Fibroblast of gingiva (primary cell): ENCODE results near the gene RHOBTB3.
A peak's percentile ranks its signal among the peaks of the same experiment; 100 is the strongest.
"Not testable (repeated sequence)": the region's sequence is repeated elsewhere in the genome, so short reads cannot be mapped to it uniquely, and the experiment has no call there.

ENCODE experiments used
- DNase-seq: peaks from one replicate; pipeline ENCODE4 v3.0.0-alpha.2; 2011; ENCODE audit warnings: low read depth

Gene RHOBTB3

DNA sequence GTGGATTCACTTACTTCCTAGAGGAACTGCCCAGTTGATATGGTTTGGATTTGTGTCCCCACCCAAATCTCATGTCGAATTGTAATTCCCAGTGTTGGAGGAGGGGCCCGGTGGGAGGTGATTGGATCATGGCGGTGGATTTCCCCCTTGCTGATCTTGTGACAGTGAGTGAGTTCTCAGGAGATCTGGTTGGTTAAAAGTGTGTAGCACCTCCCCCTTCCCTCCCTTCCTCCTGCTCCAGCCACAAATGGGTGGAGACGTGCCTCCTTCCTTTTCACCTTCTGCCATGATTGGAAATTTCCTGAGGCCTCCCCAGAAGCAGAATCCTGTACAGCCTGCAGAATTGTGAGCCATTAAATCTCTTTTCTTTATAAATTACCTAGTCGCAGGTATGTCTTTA lies 17.9 kb upstream of the RHOBTB3 start:
- DNase-seq: not testable (repeated sequence)

DNA sequence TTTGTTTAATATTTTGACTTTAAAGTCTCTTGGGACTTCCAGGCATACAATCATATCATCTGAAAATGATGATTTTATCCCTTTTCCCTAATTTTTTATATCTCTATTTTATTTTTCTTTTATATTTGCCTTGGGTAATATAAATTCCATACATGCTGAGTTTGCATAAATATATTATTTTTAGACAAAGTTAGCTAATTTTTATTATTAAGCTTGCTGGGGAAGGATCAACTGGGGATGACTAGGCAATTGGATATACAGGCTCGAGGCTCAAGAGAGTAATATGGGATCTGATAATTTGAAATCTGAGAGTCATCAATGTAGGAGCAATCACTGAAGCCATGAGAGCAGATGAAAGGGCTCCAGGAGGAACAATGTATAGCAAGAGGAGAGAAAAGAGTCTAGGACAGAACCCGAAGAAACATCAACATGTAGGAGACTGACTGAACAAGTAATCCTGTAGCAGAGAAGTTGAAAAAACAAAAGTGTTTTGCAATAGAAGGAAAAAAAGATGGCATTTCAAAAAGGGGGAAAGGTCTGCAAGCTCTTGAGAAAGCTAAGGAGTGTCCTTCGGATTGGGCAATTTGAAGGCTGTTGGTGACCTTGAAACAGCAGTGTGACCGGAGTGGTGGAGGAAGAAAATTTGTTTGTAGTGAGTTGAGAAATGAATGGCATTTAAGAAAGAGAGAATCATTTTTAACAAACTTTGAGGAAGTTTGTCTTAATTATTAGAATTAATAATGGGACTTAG lies 17.0 kb upstream of the RHOBTB3 start:
- peak; percentile 67 for DNase-seq

GRCh38 chr5:95715799-95716461 lies 15.2 kb upstream of the RHOBTB3 start:
- peak; percentile 76 for DNase-seq

DNA sequence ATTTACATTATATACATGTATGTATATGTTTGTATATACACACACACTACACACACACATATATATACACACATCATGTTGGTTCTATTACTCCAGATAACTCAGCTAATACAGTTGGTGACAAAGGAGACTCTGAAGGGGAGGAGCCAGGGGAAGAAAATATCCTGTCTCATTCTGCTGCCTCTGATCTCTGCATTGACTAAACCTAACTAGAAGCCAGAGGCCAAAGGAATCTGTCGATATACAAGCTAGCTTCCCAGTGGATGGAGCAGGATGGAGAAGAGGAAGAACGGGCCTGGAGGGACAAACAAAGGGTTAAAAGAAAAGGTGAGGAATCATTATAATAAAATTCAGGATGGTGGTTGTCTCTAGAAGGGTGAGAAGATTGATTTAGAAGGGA lies 13.7 kb upstream of the RHOBTB3 start:
- no peak for DNase-seq

- no peak for DNase-seq
Observed at GRCh38 chr5:95718203-95718602, 12.9 kb upstream of the RHOBTB3 start.

GRCh38 chr5:95718738-95719137 lies 12.4 kb upstream of the RHOBTB3 start:
- DNase-seq: no peak

DNA sequence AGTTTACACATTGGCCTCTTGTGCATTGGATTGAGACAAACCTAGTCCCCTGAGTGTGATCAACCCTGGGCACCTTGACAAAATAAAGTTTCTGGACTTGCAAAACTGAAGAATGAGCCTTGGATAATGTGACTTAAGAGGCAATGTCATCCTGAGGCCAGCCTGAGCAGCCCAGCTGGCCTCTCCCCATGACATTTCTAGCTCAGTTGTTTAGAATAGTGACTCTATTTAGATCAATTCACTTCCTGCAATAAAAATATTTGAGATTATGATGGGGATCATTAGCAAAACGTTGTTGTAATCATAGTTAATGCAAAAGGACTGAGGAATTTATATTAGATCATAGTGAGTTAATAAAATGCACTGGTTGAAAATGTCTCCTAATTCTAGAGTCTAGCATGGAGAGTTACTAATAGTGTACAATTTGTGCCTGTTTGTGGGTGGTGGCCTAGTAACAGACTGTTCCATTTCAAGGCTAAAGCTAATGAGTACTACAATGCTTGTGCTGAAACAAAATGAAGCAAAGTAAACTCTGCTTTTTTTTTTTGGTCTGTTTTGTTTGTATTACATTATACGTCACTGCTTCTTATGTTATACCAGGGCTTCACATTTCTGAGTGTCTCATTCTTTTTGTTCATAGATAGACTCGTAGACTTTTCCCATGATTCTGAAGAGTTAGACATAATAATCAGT lies 10.9 kb upstream of the RHOBTB3 start:
- DNase-seq: peak; percentile 87

GRCh38 chr5:95721582-95722295 lies 9.4 kb upstream of the RHOBTB3 start:
- DNase-seq: no peak

DNA sequence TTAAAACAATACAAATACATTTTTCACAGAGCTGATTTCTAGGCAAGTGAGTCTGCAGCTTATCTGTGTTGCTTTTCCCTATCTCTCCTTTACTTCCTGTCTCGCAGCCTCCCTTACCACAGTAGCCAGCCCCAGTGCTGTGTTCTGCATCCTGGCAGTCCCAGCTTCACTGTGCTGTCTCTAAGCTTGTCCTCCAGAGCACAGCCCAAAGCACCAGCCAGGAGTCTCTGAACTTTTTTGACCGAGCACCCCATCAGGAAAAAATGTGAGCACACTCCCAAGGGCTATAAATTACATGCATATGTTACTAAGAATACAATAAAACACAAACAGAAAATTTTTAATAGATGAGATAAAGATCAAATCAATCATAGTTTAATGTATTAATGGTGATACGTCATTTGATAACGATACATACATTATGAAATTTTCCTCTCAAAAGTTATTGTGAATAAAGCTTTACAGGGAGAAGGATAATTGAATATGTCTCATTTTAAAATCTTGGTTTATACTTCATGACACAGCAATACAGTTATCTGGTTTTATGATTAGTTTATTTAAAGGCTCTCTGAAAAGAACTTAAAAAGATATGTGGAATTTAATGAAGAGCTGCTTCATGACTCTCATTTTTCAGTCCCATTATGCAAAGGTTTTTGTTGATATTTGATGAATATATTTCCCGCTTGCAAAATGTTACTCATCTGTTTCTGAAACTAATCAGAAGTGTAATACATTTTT lies 7.3 kb upstream of the RHOBTB3 start:
- no peak for DNase-seq

DNA sequence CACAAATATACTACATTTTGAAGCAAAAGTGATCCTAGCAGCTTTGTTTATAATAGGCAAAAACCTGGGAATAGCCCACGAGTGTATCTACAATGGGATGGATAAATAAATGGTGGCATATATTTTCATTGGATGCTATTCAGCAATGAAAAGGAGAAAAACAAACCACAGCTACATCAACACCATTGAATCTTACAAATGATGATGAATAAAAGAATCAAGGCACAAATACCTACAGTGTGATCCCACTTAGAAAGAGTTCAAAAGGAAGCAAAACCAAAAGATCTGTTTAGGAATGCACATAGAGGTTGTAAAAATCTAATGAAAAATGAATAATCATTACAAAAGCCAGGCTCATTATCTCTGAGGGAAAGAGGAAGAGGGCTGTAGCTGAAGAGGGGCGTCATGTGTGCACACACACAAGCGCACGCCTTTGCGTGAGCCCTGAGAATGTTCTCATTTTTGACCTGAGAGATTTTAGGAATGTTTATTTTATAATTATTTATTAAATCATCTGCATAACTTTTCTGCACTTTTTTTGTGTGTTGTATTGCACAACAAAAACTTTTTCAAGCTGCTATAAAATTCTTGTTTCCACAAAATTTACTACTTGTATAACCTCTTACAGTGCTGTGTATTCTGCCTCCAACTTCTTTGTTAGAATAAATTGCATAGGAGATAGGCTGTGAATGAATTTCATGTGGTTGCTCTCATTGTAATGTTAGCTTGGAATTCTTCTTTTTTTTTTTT lies 5.9 kb upstream of the RHOBTB3 start:
- DNase-seq: peak; percentile 35

GRCh38 chr5:95725937-95726810 lies 5.0 kb upstream of the RHOBTB3 start:
- peak; percentile 86 for DNase-seq

- no peak for DNase-seq
Observed at GRCh38 chr5:95726811-95727763, 4.0 kb upstream of the RHOBTB3 start.

DNA sequence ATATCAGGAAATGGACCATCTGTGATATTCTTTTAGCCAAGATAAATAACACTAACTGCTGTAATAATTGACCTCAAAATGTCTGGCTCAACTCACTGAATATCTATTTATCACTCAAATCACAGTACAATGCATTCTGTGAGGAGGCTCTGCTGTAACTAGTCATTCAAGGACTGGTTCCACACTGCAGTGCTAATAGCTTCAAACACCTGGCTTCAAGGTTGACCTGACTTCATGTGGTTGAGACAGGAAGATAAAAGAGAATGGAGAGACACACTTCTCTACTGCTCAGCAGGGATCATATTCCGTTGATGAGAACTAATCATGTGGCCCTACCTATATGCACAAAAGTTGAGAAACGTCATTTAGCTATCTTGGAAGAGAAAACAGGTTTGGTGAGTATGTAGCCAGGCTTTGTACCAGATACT lies 3.4 kb upstream of the RHOBTB3 start:
- DNase-seq: no peak

DNA sequence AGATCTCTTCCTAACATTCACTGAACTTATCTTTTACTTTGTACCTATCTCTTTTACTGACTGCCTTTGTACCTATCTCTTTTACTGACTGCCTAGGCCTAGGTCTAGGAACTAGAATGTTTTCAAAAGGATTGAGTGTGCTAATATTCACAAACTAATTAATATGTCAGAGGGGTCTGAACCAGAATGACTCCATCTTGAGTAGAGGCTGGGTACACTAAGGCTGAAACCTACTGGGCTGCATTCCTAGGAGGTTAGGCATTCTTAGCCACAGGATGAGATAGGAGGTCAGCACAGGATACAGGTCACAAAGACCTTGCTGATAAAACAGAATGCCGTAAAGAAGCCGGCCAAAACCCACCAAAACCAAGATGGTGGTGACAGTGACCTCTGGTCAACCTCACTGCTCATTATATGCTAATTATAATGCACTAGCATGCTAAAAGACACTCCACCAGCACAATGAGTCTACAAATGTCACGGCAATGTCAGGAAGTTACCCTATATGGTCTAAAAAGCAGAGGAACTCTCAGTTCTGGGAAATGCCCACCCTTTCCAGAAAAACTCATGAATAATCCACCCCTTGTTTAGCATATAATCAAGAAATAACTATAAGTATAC lies 2.5 kb upstream of the RHOBTB3 start:
- DNase-seq: no peak

- no peak for DNase-seq
Observed at GRCh38 chr5:95729115-95730010, 1.8 kb upstream of the RHOBTB3 start.

GRCh38 chr5:95730011-95730700 lies 980 bp upstream of the RHOBTB3 start:
- DNase-seq: no peak
